ENCODE results near the gene RTN4.

The RTN4 gene

GRCh38 chr2:54939446-54940118, 110.7 kb downstream of the RTN4 start:
- no peak for TF ChIP-seq CTCF (IDR thresholded peaks at IDR 0.05)
- Histone ChIP-seq H3K27ac (no peak overlapping the region), H3K4me3 (no peak overlapping the region)
- DNase-seq (ENCODE audit: low spot score), result no peak

- no peak for DNase-seq (ENCODE audit: low spot score)
- no peak overlapping the region for H3K4me3 ChIP-seq
- H3K27ac ChIP-seq, result no peak overlapping the region
- no peak for TF ChIP-seq CTCF (IDR thresholded peaks at IDR 0.05)
Measured at GRCh38 chr2:54936766-54937165, 113.5 kb downstream of the RTN4 start.

GRCh38 chr2:54935389-54935788, 114.9 kb downstream of the RTN4 start:
- no peak overlapping the region for H3K27ac ChIP-seq
- no peak for DNase-seq (ENCODE audit: low spot score)
- no peak overlapping the region for H3K4me3 ChIP-seq
- no peak for TF ChIP-seq CTCF (IDR thresholded peaks at IDR 0.05)

GRCh38 chr2:54931473-54931872, 118.8 kb downstream of the RTN4 start:
- Histone ChIP-seq H3K27ac (no peak overlapping the region), H3K4me3 (no peak overlapping the region)
- no peak for TF ChIP-seq CTCF (IDR thresholded peaks at IDR 0.05)
- no peak for DNase-seq (ENCODE audit: low spot score)

- Histone ChIP-seq H3K27ac (no peak overlapping the region), H3K4me3 (no peak overlapping the region)
- no peak for TF ChIP-seq CTCF (IDR thresholded peaks at IDR 0.05)
- no peak for DNase-seq (ENCODE audit: low spot score)
Measured at GRCh38 chr2:54928719-54929118, 121.5 kb downstream of the RTN4 start.

GRCh38 chr2:54927751-54928615, 122.3 kb downstream of the RTN4 start:
- no peak for TF ChIP-seq CTCF (IDR thresholded peaks at IDR 0.05)
- Histone ChIP-seq H3K4me3 (no peak overlapping the region), H3K27ac (no peak overlapping the region)
- DNase-seq (ENCODE audit: low spot score), result no peak

Data from coronary artery (tissue), 2 donors.